NOMO-1 treated with DMSO at 0.1 percent for 48 hours (cell line): ENCODE data around the gene NAA11.

ENCODE experiments used
- DNase-seq: peaks from one replicate; lab custom pipeline; 2025; ENCODE audit not compliant: unreplicated experiment; lab: John Stamatoyannopoulos, UW

NAA11 gene

GRCh38 chr4:79325864-79326328 lies at the start of gene NAA11:
NAA11 (minus strand) TSS chr4:79326061; CDS start chr4:79325877, 184 bp downstream.
- no peak for DNase-seq

DNA sequence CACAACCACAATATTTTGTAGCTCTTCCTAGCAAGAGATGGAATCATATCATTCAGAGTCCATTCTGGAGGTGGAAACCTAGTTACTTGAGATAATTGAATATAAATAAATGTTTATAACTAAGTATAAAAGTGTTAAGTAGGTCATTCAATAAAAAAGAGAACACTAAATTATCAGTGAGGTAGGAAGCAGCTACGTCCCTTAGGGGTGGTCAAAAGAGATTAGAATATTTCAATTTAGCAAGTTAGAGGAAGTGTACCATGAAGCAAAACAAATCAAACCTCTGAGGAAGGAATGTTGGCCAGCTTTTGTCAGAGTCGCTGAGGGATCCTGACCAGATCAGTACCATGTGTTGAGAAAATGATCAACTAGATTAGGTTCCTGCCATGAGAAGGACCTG lies 44.2 kb upstream of the NAA11 start:
- no peak for DNase-seq

GRCh38 chr4:79367096-79367495 lies 41.2 kb upstream of the NAA11 start:
- DNase-seq = no peak

- DNase-seq = no peak
These were observed 40.6 kb upstream of the NAA11 start for GRCh38 chr4:79366422-79366821.

DNA sequence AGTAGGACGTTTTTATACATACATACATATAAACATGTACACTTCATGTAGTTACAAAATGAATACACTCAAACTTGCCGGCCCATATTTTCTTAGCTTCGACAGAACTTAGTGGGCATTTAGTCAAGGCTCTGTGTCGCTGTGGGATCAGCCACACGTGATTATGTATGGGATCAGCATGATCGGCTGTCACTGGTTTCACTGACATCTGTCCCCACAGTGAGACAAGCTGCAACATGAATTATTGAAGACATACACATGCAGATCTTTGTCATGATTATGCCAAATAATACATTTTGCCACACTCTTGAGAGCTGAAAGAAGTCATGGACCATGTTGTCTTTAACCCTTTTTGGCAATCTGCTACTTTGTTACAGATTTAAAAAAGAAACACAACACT lies 38.2 kb upstream of the NAA11 start:
- DNase-seq = no peak

DNA sequence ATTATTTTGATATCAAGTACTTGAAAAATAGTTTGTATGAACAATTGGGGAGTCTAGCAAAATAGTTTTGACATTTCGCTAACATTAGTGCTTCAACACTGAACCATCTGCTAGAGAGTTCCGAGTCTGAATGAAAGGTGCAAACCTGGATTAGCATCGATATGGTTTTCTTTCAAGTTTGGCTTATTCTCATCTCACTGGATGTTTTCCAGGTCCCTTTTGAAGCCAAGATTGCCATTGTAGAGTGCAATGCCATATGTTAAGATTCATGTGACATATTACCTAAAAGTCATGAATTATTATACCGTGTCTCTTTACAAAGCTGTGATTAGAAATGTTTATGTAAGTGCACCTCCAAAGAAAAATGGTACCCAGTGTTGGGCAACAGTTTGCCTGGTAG lies 36.8 kb upstream of the NAA11 start:
- no peak for DNase-seq

GRCh38 chr4:79360006-79360405 lies 34.1 kb upstream of the NAA11 start:
- no peak for DNase-seq

GRCh38 chr4:79358438-79358837 lies 32.6 kb upstream of the NAA11 start:
- DNase-seq = no peak

- DNase-seq = no peak
These were observed 31.5 kb upstream of the NAA11 start for GRCh38 chr4:79357365-79357764.

DNA sequence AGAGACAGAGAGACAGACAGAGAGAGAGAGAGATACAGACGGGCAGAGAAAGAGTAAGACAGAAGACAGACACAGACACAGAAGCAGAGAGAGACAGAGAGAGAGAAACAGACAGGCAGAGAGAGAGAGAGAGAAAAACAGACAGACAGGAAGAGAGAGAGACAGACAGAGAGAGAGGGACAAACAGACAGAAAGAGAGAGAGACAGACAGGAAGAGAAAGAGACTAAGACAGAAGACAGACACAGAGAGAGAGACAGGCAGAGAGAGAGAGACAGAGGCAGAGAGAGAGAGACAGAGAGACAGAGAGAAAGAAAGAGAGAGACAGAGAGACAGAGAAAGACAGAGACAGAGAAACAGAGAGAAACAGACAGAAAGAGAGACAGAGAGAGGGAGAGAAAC lies 27.2 kb upstream of the NAA11 start:
- no peak for DNase-seq

GRCh38 chr4:79348405-79348804 lies 22.5 kb upstream of the NAA11 start:
- DNase-seq = no peak

- DNase-seq = no peak
These were observed 16.2 kb upstream of the NAA11 start for GRCh38 chr4:79341893-79342653.

GRCh38 chr4:79340568-79340967 lies 14.7 kb upstream of the NAA11 start:
- DNase-seq = no peak

- DNase-seq = peak; percentile 55
These were observed 12.3 kb upstream of the NAA11 start for GRCh38 chr4:79338148-79338547.

DNA sequence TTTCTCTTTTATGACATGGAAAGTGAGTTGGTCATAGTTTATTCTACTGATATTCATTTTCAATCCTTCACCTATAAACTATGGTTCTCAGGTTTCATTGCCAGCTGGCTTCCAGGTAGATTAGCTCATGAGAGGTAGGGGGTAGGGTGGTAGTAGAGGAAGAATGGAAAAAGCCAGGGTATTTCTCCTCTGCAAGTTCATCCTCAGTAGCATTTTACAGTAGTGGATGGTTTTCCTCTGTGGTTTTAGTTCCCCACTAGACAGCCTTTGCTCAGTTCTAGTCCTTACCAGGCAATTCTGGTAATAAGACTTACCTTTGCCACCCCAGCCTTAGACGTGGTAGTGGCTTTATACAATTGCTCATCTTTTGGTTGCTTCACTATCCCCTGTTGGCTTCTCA lies 8.9 kb upstream of the NAA11 start:
- DNase-seq = no peak

DNA sequence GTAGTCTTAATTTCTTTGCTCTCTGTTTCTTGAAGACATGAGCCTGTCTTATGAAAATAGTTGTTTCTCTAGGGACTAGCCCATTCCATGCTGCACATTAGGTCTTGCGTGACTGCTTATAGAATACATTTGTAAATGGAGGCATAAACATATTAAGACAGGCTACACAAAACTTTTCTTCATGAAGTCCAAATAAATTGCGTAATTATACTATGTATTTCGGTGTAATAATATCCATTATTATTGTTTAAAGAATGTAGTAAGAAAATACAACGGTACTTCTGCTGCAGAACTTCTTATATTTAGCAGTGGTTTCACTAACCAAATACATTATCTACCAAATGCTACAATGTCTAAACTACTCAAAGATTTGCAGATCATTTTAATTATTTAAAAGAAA lies 8.5 kb upstream of the NAA11 start:
- no peak for DNase-seq

- no peak for DNase-seq
These were observed 5.4 kb upstream of the NAA11 start for GRCh38 chr4:79331126-79331876.

DNA sequence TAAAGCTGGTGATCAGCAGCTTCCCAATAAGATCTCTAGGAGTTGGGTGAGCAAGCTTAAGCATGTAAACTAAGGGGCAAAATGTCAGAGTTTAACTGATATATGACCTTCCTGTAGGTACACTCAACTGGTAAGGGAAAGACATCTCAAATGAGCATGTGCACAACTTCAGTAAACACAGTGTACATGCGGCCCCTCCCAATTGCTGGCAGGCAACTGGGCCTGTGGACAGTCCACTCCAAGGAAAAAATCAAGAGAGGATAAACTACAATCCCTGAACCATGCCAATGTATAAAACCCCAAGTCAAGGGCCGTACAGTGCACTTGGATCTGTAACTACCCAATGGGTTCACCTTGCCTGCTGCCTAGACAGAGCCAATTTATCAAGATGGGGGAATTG lies 4.9 kb upstream of the NAA11 start:
- DNase-seq = no peak

DNA sequence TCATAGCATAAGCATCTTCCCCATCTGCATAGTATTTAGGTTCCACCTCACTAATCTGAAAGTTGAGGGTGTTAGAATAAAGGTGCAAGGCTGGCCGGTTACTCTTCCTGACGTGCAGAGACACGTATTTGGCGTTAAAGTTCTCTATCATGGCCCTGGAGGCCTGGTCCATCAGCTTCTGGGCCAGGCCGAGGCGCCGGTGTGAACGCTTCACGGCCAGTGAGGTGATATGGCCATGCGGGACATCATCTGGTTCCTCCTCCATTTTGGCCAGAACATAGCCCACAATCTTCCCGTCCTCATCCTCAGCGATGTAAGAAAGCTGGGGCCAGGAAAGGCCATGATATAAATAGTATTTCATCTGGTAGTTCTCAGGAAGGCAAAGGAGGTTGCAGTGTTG lies 425 bp downstream of the NAA11 start:
- DNase-seq = no peak

DNA sequence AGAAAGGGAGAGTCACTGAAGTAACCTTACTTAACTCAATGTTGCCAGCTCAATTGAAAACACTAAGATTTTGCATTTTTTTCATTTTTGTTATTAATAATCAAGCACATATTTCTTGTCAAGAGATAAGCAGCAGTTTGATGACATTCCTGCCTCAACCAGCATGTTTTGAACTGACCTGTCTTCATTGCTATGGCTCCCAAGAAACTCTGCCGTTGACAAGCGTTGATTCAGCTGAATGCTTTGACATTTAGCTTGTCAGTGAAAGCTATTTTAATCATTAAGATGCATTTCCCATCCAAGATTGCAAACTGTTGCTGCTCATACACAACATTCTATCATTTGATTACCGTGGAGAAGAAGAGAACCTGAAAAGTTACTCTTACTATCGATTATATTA lies 5.9 kb downstream of the NAA11 start:
- DNase-seq = no peak

DNA sequence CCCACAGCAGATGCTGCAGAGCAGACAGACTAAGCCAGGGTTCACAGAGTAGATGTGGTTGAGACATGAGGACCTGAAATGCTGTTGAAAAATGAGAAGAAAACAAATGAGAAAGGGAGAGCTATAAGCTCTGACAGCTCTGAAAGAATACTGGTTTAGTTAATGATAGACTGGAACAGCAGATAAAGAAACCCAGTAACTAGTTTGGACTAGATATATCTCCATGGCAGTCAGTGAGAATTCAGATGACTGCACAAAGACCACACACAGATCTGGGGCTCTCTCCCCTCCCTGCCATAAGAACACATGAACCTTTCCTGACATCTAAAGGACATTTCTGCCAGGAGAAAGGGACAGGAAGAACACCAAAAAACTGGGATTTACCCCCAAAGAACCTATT lies 8.2 kb downstream of the NAA11 start:
- DNase-seq = no peak

DNA sequence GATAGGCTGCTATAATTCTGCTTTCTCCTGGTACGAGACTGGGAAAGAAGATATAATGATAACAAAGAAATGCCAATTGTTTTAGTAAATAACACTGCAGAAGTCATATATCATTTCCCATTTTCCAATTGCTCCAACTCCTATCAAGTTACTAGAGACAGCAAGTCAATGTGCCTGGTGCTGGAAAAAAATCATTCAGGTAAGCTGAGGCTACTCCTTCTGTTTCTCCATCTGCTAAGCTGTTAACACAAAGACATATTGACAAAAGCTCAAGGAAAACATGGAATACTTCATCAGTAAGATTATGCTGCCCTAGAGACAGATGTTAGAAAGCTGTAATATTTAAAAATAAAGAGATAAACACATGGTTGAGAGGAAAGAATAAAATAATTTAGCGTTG lies 10.0 kb downstream of the NAA11 start:
- DNase-seq = no peak

GRCh38 chr4:79311279-79311678 lies 14.6 kb downstream of the NAA11 start:
- no peak for DNase-seq
